Fibroblast of mammary gland (primary cell): ENCODE results near the gene SPRY4.

Experiments
- DNase-seq: peaks from one replicate; pipeline ENCODE4 v3.0.0-alpha.2; 2010; ENCODE audit warnings: low read depth
- H3K4me3 ChIP-seq: 2 replicates; pipeline ENCODE4 v1.5.1; 2011; ENCODE audit warnings: low read depth, mild to moderate bottlenecking, low read length, moderate library complexity; ENCODE audit not compliant: control insufficient read depth
- CTCF ChIP-seq: conservative IDR thresholded peaks from 2 replicates; pipeline ENCODE4 v1.5.1; 2011; ENCODE audit warnings: low read depth, low read length, inconsistent platforms; ENCODE audit not compliant: control insufficient read depth, insufficient read depth

The SPRY4 gene

GRCh38 chr5:142310803-142311202, 14.0 kb downstream of the SPRY4 start:
- TF ChIP-seq CTCF, result no peak
- DNase-seq, result no peak
- H3K4me3 ChIP-seq, result no peak overlapping the region

GRCh38 chr5:142309747-142310318, 15.0 kb downstream of the SPRY4 start:
- no peak overlapping the region for H3K4me3 ChIP-seq
- no peak for TF ChIP-seq CTCF
- no peak for DNase-seq

GRCh38 chr5:142308358-142308757, 16.5 kb downstream of the SPRY4 start:
- DNase-seq, result no peak
- no peak for TF ChIP-seq CTCF
- no peak overlapping the region for H3K4me3 ChIP-seq

- TF ChIP-seq CTCF, result no peak
- DNase-seq, result no peak
- no peak overlapping the region for H3K4me3 ChIP-seq
These were observed 17.5 kb downstream of the SPRY4 start for GRCh38 chr5:142307146-142307890.

- TF ChIP-seq CTCF, result no peak
- DNase-seq, result no peak
- H3K4me3 ChIP-seq, result no peak overlapping the region
These were observed 18.7 kb downstream of the SPRY4 start for GRCh38 chr5:142306077-142306502.

- no peak for TF ChIP-seq CTCF
- no peak overlapping the region for H3K4me3 ChIP-seq
- DNase-seq, result no peak
These were observed 19.6 kb downstream of the SPRY4 start for GRCh38 chr5:142305211-142305610.
